HEK293 (cell line): ENCODE data around the gene RSPH3.

Source experiments
- CTCF ChIA-PET: fragments of 350-600 bp; formaldehyde crosslinking; extraction: SDS; loops from one replicate; lab custom pipeline; 2021; ENCODE audit warnings: antibody characterized with exemption; lab: Yijun Ruan, JAX
- POLR2A ChIA-PET: fragments of 300-600 bp; formaldehyde crosslinking; extraction: SDS; loops from one replicate; lab custom pipeline; 2020; ENCODE audit warnings: antibody characterized with exemption, inconsistent platforms; lab: Yijun Ruan, JAX
- H3K27ac ChIP-seq: fragments of 200-500 bp; sonication (Bioruptor generic); 2 replicates; pipeline ENCODE4 v1.5.1; 2014; ENCODE audit warnings: low read depth, low read length, control low read depth, inconsistent platforms; ENCODE audit errors: extremely low read depth
- H3K36me3 ChIP-seq, 2 experiments: fragments of 200-500 bp in 1 of 2; sonication (Bioruptor generic) in 1 of 2; 1 replicate in 1 of 2; 2 replicates in 1 of 2; pipeline ENCODE4 v1.5.1; 2014 to 2017; ENCODE audit warnings: inconsistent platforms in 2 of 2, low read length in 2 of 2; ENCODE audit not compliant: control insufficient read depth in 2 of 2, insufficient read depth in 1 of 2
- H3K4me1 ChIP-seq: fragments of 200-500 bp; sonication (Bioruptor generic); 2 replicates; pipeline ENCODE4 v1.5.1; 2014; ENCODE audit warnings: mild to moderate bottlenecking, low read length, inconsistent platforms; ENCODE audit not compliant: control insufficient read depth, insufficient read depth
- H3K4me3 ChIP-seq: 2 replicates; pipeline ENCODE4 v1.5.1; 2011; ENCODE audit warnings: low read depth, mild to moderate bottlenecking, control low read depth, low read length, moderate library complexity
- H3K9me3 ChIP-seq: fragments of 200-500 bp; sonication (Bioruptor generic); 2 replicates; pipeline ENCODE4 v1.5.1; 2014; ENCODE audit warnings: low read depth, low read length, inconsistent platforms; ENCODE audit not compliant: control insufficient read depth, insufficient read depth
- GFI1B ChIP-seq: fragments of 450-650 bp; formaldehyde crosslinking; IDR thresholded peaks from 2 replicates; pipeline ENCODE4 v1.5.1; 2016; ENCODE audit warnings: missing biosample characterization, missing genetic modification characterization
- MEIS1 ChIP-seq: sonication (generic); formaldehyde crosslinking; IDR thresholded peaks from 2 replicates; pipeline ENCODE4 v1.8.1; 2022; ENCODE audit warnings: missing genetic modification reagents, mild to moderate bottlenecking, borderline replicate concordance
- YY1 ChIP-seq: fragments of 450-650 bp; formaldehyde crosslinking; IDR thresholded peaks from 2 replicates; pipeline ENCODE4 v1.5.1; 2018; ENCODE audit warnings: missing biosample characterization, missing genetic modification characterization
- ZBTB7A ChIP-seq: fragments of 450-650 bp; formaldehyde crosslinking; IDR thresholded peaks from 2 replicates; pipeline ENCODE4 v1.5.1; 2016; ENCODE audit warnings: low read depth, missing biosample characterization, missing genetic modification characterization
- ZBTB8A ChIP-seq: fragments of 450-650 bp; formaldehyde crosslinking; IDR thresholded peaks from 2 replicates; pipeline ENCODE4 v1.5.1; 2016; ENCODE audit warnings: missing biosample characterization, missing genetic modification characterization
- ZFP3 ChIP-seq: fragments of 450-650 bp; formaldehyde crosslinking; IDR thresholded peaks from 2 replicates; pipeline ENCODE4 v1.5.1; 2016; ENCODE audit warnings: low read depth, missing biosample characterization, missing genetic modification characterization
- ZFP41 ChIP-seq: fragments of 450-650 bp; formaldehyde crosslinking; IDR thresholded peaks from 2 replicates; pipeline ENCODE4 v1.5.1; 2016; ENCODE audit warnings: missing biosample characterization, missing genetic modification characterization, borderline replicate concordance
- ZIC2 ChIP-seq: fragments of 450-650 bp; formaldehyde crosslinking; IDR thresholded peaks from 2 replicates; pipeline ENCODE4 v1.5.1; 2016; ENCODE audit warnings: missing biosample characterization, missing genetic modification characterization
- ZNF133 ChIP-seq: fragments of 450-650 bp; formaldehyde crosslinking; IDR thresholded peaks from 2 replicates; pipeline ENCODE4 v1.5.1; 2016; ENCODE audit warnings: missing biosample characterization, missing genetic modification characterization
- ZNF138 ChIP-seq: fragments of 450-650 bp; formaldehyde crosslinking; IDR thresholded peaks from 2 replicates; pipeline ENCODE4 v1.5.1; 2016; ENCODE audit warnings: missing biosample characterization, missing genetic modification characterization, borderline replicate concordance
- ZNF140 ChIP-seq: fragments of 450-650 bp; formaldehyde crosslinking; IDR thresholded peaks from 2 replicates; pipeline ENCODE4 v1.5.1; 2016; ENCODE audit warnings: missing biosample characterization, missing genetic modification characterization
- ZNF19 ChIP-seq: fragments of 450-650 bp; formaldehyde crosslinking; IDR thresholded peaks from 2 replicates; pipeline ENCODE4; 2016; ENCODE audit warnings: missing biosample characterization, missing genetic modification characterization, low read depth
- ZNF221 ChIP-seq: fragments of 450-650 bp; formaldehyde crosslinking; IDR thresholded peaks from 2 replicates; pipeline ENCODE4 v1.5.1; 2017; ENCODE audit warnings: missing biosample characterization, missing genetic modification characterization, borderline replicate concordance
- ZNF354C ChIP-seq: fragments of 450-650 bp; formaldehyde crosslinking; IDR thresholded peaks from 2 replicates; pipeline ENCODE4 v1.5.1; 2016; ENCODE audit warnings: missing biosample characterization, missing genetic modification characterization, low read depth, borderline replicate concordance
- ZNF433 ChIP-seq: fragments of 450-650 bp; formaldehyde crosslinking; IDR thresholded peaks from 2 replicates; pipeline ENCODE4 v1.5.1; 2016; ENCODE audit warnings: missing biosample characterization, missing genetic modification characterization, low read depth
- ZNF518A ChIP-seq: fragments of 450-650 bp; formaldehyde crosslinking; conservative IDR thresholded peaks from 2 replicates; pipeline ENCODE4 v1.5.1; 2016; ENCODE audit warnings: low read depth, missing biosample characterization, missing genetic modification characterization
- ZNF561 ChIP-seq: fragments of 450-650 bp; IDR thresholded peaks from 2 replicates; pipeline ENCODE4 v1.5.1; 2018; ENCODE audit warnings: missing biosample characterization, missing genetic modification characterization, borderline replicate concordance
- ZNF571 ChIP-seq: fragments of 450-650 bp; formaldehyde crosslinking; IDR thresholded peaks from 2 replicates; pipeline ENCODE4 v1.5.0; 2017; ENCODE audit warnings: missing biosample characterization, missing genetic modification characterization
- ZNF670 ChIP-seq: fragments of 450-650 bp; formaldehyde crosslinking; IDR thresholded peaks from 2 replicates; pipeline ENCODE4 v1.5.1; 2016; ENCODE audit warnings: missing biosample characterization, missing genetic modification characterization, low read depth
- ZNF704 ChIP-seq: fragments of 450-650 bp; formaldehyde crosslinking; IDR thresholded peaks from 2 replicates; pipeline ENCODE4 v1.5.1; 2016; ENCODE audit warnings: missing biosample characterization, missing genetic modification characterization
- ZNF707 ChIP-seq: fragments of 450-650 bp; formaldehyde crosslinking; IDR thresholded peaks from 2 replicates; pipeline ENCODE4 v1.5.1; 2016; ENCODE audit warnings: missing biosample characterization, missing genetic modification characterization
- ZNF768 ChIP-seq: fragments of 450-650 bp; formaldehyde crosslinking; IDR thresholded peaks from 2 replicates; pipeline ENCODE4 v1.5.1; 2018; ENCODE audit warnings: missing biosample characterization, mild to moderate bottlenecking, missing genetic modification characterization
- ZNF785 ChIP-seq: fragments of 450-650 bp; formaldehyde crosslinking; IDR thresholded peaks from 2 replicates; pipeline ENCODE4 v1.5.1; 2016; ENCODE audit warnings: missing biosample characterization, missing genetic modification characterization
- ZNF830 ChIP-seq: fragments of 450-650 bp; IDR thresholded peaks from 2 replicates; pipeline ENCODE4 v1.5.0; 2018; ENCODE audit warnings: missing biosample characterization, missing genetic modification characterization, low read depth, mild to moderate bottlenecking, moderate library complexity
- ZSCAN4 ChIP-seq: fragments of 450-650 bp; formaldehyde crosslinking; IDR thresholded peaks from 2 replicates; pipeline ENCODE4 v1.5.1; 2017; ENCODE audit warnings: missing biosample characterization, missing genetic modification characterization

Gene RSPH3

GRCh38 chr6:159023893-159024292 lies 23.9 kb upstream of the RSPH3 start:
- CTCF ChIA-PET, result interaction anchor here (0.5 kb wide), 1 partner anchor 16 kb away, joined by 3 read pairs; no protein-coding TSS in a partner anchor

GRCh38 chr6:159020011-159020410 lies 20.0 kb upstream of the RSPH3 start:
- TF ChIP-seq GFI1B (tag by site-specific recombination), result no peak
- no peak overlapping the region for H3K27ac ChIP-seq
- POLR2A ChIA-PET, result no interaction called here
- no peaks in the 10 kb centered on the region for H3K36me3 ChIP-seq
- no peak overlapping the region for H3K4me3 ChIP-seq
- CTCF ChIA-PET, result interaction anchor here (0.6 to 0.9 kb wide), 3 partner anchors 12 to 444 kb away, joined by 3 to 4 read pairs (median 3); no protein-coding TSS in a partner anchor
- no peaks in the 10 kb centered on the region for H3K4me1 ChIP-seq
- H3K9me3 ChIP-seq, result no peaks in the 10 kb centered on the region

More at GRCh38 chr6:159023893-159024292, 23.9 kb upstream of the RSPH3 start:
- H3K36me3 ChIP-seq, result no peaks in the 10 kb centered on the region
- TF ChIP-seq ZNF571 (tag by site-specific recombination) (no peak), ZBTB8A (tag by site-specific recombination) (no peak), ZNF133 (no peak), ZNF561 (no peak), ZNF354C (no peak), ZNF518A (no peak), MEIS1 (CRISPR knock-in tag) (no peak), ZNF140 (no peak), ZBTB7A (tag by site-specific recombination) (no peak), ZNF670 (tag by site-specific recombination) (no peak), ZFP3 (tag by site-specific recombination) (no peak), ZFP41 (tag by site-specific recombination) (no peak), ZSCAN4 (no peak), ZNF785 (tag by site-specific recombination) (no peak)
- TF ChIP-seq, all 188 proteins: peak for 0
- H3K4me1 ChIP-seq, result no peaks in the 10 kb centered on the region
- POLR2A ChIA-PET, result no interaction called here
- no peaks in the 10 kb centered on the region for H3K9me3 ChIP-seq
- H3K27ac ChIP-seq, result no peak overlapping the region
- no peak overlapping the region for H3K4me3 ChIP-seq

- H3K36me3 ChIP-seq, result no peaks in the 10 kb centered on the region
- CTCF ChIA-PET, result interaction anchor here (0.9 to 2.6 kb wide), 9 partner anchors 9 to 804 kb away, joined by 3 to 21 read pairs (median 6); partner anchors contain the start of genes RSPH3 and TAGAP
- H3K4me1 ChIP-seq, result no peaks in the 10 kb centered on the region
- POLR2A ChIA-PET, result interaction anchor here (0.7 kb wide), 1 partner anchor 18 kb away, joined by 3 read pairs; the partner anchor contains the start of gene RSPH3
- no peaks in the 10 kb centered on the region for H3K9me3 ChIP-seq
- H3K4me3 ChIP-seq, result no peak overlapping the region
- no peak overlapping the region for H3K27ac ChIP-seq
- TF ChIP-seq ZIC2 (tag by site-specific recombination) (no peak), ZNF768 (tag by site-specific recombination) (no peak), ZNF707 (tag by site-specific recombination) (no peak), YY1 (tag by site-specific recombination) (no peak), ZNF138 (tag by site-specific recombination) (no peak), ZNF830 (tag by site-specific recombination) (no peak), ZNF19 (tag by site-specific recombination) (no peak), ZNF670 (tag by site-specific recombination) (no peak), ZNF704 (tag by site-specific recombination) (no peak), ZNF433 (tag by site-specific recombination) (no peak), ZNF221 (tag by site-specific recombination) (no peak)
Observed at GRCh38 chr6:159017757-159018559, 18.0 kb upstream of the RSPH3 start.
